Right kidney (tissue), 1 donor: ENCODE data around the gene PGF.

Source experiments
- DNase-seq: peaks from one replicate; pipeline ENCODE4 v3.0.0-alpha.2; 2016

Gene PGF

GRCh38 chr14:74919421-74920165 is 35.8 kb downstream of the PGF start:
- DNase-seq: no peak

- no peak for DNase-seq
These were observed 37.0 kb downstream of the PGF start for GRCh38 chr14:74918380-74918779.

DNA sequence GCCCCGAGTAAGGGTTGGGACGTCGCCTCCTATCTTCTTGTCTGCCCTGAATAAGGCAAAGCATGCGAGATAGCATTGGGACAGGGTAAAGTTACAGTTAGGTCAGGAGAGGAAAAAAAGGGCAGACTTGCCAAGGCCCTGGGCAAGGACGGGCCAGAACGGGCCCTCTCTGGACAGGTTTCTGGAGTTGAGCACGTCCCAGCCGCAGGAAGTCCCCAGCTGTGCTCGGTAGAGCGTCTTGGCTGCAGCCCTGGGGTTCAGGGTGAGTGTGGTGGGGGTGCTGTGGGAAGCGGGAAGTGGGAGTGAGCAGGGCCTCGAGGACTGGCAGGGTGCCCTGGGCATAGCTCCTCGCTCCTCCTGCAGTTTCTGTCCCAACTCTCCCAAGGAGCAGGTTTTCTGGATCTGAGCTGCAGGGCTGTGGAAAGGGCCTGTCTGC is 37.7 kb downstream of the PGF start:
- no peak for DNase-seq

- DNase-seq: no peak
These were observed 38.2 kb downstream of the PGF start for GRCh38 chr14:74917178-74917543.

- DNase-seq: no peak
These were observed 39.6 kb downstream of the PGF start for GRCh38 chr14:74915826-74916225.

GRCh38 chr14:74915426-74915825 is 40.0 kb downstream of the PGF start:
- DNase-seq: no peak

GRCh38 chr14:74913986-74914573 is 41.3 kb downstream of the PGF start:
- no peak for DNase-seq

DNA sequence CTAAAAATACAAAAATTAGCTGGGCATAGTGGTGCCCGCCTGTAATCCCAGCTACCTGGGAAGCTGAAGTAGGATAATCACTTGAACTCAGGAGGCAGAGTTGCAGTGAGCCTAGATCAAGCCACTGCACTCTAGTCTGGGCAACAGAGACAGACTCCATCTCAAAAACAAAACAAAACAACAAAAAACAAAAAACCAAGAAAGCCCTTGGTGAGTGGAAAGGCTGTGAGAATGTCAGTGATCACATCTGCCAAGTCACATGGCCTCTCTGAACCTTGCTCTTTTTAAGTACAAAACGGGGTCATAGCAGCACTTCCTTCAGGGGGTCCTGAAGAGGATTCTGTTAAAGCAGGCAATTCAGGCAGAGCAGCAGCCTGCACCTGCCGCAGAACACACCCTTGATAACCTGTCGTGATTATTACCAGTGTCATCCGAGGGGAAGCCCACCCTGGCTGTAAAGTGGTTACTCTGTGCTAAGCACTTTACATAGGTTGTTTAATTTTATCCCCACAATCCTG is 41.9 kb downstream of the PGF start:
- no peak for DNase-seq

DNA sequence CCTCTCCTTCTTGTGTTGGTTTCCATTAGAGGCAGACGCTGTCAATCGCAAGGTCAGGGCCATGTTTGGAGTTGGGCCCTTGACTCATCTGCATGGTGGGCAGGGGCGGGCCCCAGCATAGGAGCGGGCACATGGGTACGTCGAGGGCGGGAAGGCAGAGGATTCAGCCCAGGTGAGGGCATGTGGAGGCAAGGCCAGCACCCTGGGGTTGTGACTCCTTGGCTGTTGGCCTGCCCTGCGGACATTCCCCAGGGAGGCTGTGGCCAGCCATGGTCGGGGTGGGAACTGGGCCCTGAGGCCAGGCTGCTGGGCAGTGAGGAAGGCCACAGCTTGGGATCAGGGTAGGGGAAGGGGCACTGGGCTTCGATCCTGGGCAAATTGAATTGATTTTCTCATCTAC is 42.6 kb downstream of the PGF start:
- DNase-seq: no peak

GRCh38 chr14:74912111-74912510 is 43.3 kb downstream of the PGF start:
- no peak for DNase-seq

GRCh38 chr14:74911704-74912103 is 43.7 kb downstream of the PGF start:
- no peak for DNase-seq

- no peak for DNase-seq
These were observed 44.2 kb downstream of the PGF start for GRCh38 chr14:74911221-74911620.

- DNase-seq: no peak
These were observed 44.8 kb downstream of the PGF start for GRCh38 chr14:74910556-74910955.

- no peak for DNase-seq
These were observed 45.5 kb downstream of the PGF start for GRCh38 chr14:74909911-74910310.

- DNase-seq: no peak
These were observed 45.9 kb downstream of the PGF start for GRCh38 chr14:74909501-74909900.

- no peak for DNase-seq
These were observed 46.5 kb downstream of the PGF start for GRCh38 chr14:74908861-74909341.

DNA sequence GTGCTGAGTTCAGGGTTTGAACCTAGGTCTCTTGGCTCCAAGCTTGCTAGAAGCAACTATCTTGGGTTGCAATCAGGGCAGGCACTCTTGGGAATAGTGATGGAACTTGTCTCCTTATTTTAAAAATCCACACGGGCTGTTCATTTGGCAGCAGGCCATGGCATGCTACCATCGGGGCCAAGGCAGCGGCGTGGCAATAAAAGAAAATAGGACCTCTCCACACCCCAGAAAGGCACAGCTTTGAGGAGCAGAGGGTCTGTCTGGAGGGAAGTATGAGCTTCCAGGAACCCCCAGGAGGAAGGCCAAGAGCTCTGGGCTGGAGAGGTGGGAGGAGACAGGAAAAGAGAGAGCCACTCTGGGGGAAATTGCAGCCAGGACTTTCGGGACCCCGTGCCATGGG is 47.7 kb downstream of the PGF start:
- no peak for DNase-seq

- no peak for DNase-seq
These were observed 48.4 kb downstream of the PGF start for GRCh38 chr14:74906925-74907521.

- peak; percentile 61 for DNase-seq
These were observed 49.7 kb downstream of the PGF start for GRCh38 chr14:74905595-74906142.

- DNase-seq: no peak
These were observed 50.5 kb downstream of the PGF start for GRCh38 chr14:74904635-74905503.

DNA sequence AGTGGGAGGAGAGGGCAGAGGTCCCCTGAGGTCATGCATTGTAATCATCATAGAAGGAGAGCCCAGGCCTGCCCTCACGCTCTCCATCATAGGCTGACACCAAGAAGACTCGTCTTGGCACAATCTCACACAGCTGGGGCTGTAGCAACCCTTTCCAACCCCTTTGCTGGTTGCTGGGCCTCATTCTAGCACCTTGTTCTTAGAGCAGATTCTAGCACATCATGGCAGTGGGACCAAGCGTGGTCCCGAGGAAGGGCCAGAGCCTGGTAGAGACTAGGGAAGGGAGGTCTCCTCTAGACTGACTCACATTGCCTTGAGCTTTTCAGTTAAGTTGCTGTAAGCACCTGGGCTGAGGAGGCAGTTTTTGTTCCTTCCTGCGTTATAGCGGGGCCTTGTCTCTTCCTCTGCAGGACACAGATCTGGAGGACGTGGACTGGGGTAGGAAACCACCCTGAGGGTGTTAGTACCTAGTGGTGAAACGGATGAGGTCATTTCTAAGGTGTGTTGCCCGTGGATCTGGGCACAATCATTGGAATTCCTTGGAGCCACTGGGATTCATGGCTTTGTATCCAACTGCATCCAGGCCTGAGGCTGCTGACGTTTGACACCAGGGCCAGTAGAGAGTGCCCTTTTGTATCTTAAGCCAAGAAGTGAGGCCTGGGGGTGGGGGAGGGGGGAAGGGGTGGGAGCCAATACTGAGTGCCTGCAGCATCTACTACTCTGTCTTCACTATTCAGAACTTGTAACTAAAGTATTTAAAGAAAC is 52.3 kb downstream of the PGF start:
- DNase-seq: no peak
